Natural killer cell (primary cell): ENCODE measurements around the gene CPEB3. TPM values are rescaled to one million over a fixed set of nuclear protein-coding genes. Genes with fewer than 3 reads are reported as not detected.

Experiments used
- ATAC-seq, 3 donors: fragments of 150-1000 bp in 2 of 3; fragments of 200-7000 bp in 1 of 3; cut with Tn5 transposase; 1 replicate in 1 of 3; 2 replicates in 2 of 3; pipeline ENCODE4 v1.10.0; 2021; ENCODE audit warnings: mild to moderate bottlenecking in 2 of 3, moderate library complexity in 2 of 3
- DNase-seq, 2 donors: peaks; one replicate each; pipeline versions ENCODE4 v3.0.0 to v3.0.0-alpha.2; 2013 to 2021; ENCODE audit warnings: mixed read lengths in 1 of 2
- H3K27ac ChIP-seq: one replicate; pipeline ENCODE4 v1.5.1; 2013; ENCODE audit warnings: mild to moderate bottlenecking, low read length
- H3K27me3 ChIP-seq: one replicate; pipeline ENCODE4 v1.6.1; 2013; ENCODE audit warnings: low read length; ENCODE audit not compliant: control insufficient read depth, insufficient read depth
- H3K36me3 ChIP-seq: one replicate; pipeline ENCODE4 v1.6.1; 2013; ENCODE audit warnings: low read length; ENCODE audit not compliant: control insufficient read depth, insufficient read depth
- H3K4me1 ChIP-seq: one replicate; pipeline ENCODE4 v1.6.1; 2013; ENCODE audit warnings: low read length; ENCODE audit not compliant: control insufficient read depth, insufficient read depth
- H3K4me3 ChIP-seq: one replicate; pipeline ENCODE4 v1.5.1; 2013; ENCODE audit warnings: low read length
- H3K9me3 ChIP-seq: one replicate; pipeline ENCODE4 v1.6.1; 2013; ENCODE audit warnings: low read length; ENCODE audit not compliant: control insufficient read depth, insufficient read depth
- H3K27ac Mint-ChIP-seq, 2 donors: one replicate each; pipeline ENCODE4 v1.8.0; 2022; ENCODE audit warnings: mild to moderate bottlenecking in 2 of 2, mixed read lengths in 2 of 2, moderate library complexity in 1 of 2
- H3K27me3 Mint-ChIP-seq, 2 donors: one replicate each; pipeline ENCODE4 v1.8.0; 2022; ENCODE audit warnings: low read depth in 2 of 2, mixed read lengths in 2 of 2
- H3K36me3 Mint-ChIP-seq: one replicate; pipeline ENCODE4 v1.8.0; 2022; ENCODE audit warnings: mixed read lengths
- H3K4me1 Mint-ChIP-seq, 2 donors: one replicate each; pipeline ENCODE4 v1.8.0; 2022; ENCODE audit warnings: mixed read lengths in 2 of 2
- H3K4me3 Mint-ChIP-seq: one replicate; pipeline ENCODE4 v1.8.0; 2022; ENCODE audit warnings: mild to moderate bottlenecking, moderate library complexity, mixed read lengths
- H3K9me3 Mint-ChIP-seq, 2 donors: one replicate each; pipeline ENCODE4 v1.8.0; 2022; ENCODE audit warnings: mixed read lengths in 2 of 2
- WGBS: methylation state at CpG from one replicate; pipeline ENCODE4 v1.1.7; 2013; ENCODE audit warnings: missing lambda C conversion rate; ENCODE audit not compliant: insufficient coverage; 5-methylcytosine and 5-hydroxymethylcytosine counted together
- intact Hi-C: fragments of 100-400 bp; cut with micrococcal nuclease; formaldehyde crosslinking; loops from one replicate; pipeline ENCODE4 v1.14.2; 2022
- total RNA-seq, 4 donors: library from RNA; stranded (reverse); fragments of 120-200 nt in 1 of 4; gene quantifications; one replicate each; pipeline versions ENCODE4 v1.2.3 to v1.2.4, GENCODE V29; 2013 to 2022
- TF ChIP-seq, protein P1 (sequence below): fragments of 200-600 bp; IDR thresholded peaks from one replicate; pipeline ENCODE4 v1.8.0; 2022; ENCODE audit warnings: antibody characterized with exemption

Gene CPEB3
- total RNA-seq, 3 donors from 2014 or later (not counting 1 experiment from before 2014, with no cell fraction given) = 3.6 to 6.9 (median 5.4) TPM

DNA sequence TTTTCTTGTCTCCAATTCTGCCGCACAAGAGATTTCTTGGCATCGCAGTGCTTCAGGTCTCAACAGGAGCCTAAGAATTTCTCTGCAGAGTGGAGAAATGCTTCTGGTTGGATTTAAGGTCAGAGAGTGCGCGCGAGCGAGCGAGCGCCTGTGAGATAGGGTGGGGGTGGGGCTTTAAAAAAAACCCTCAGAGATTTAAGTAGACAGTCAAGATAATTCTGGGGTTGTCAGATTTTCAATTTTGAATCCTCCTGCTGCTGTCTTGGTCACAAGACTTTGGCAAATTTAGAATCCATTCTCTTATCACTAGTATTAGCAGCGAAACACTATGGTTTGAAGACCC lies 49.7 kb downstream of the CPEB3 start:
- intact Hi-C loops = no loop called here
- DNase-seq = peak in 1 of 2 donors; percentile 39
- peak overlapping the region; percentile 67 for H3K27ac ChIP-seq
- H3K27ac Mint-ChIP-seq = peak overlapping the region; percentile 77 to 86
- H3K4me1 Mint-ChIP-seq = peaks cover 45 to 54% of the 10 kb centered on the region in 2 donors
- H3K4me3 Mint-ChIP-seq = peak overlapping the region; percentile 94
- no peaks in the 10 kb centered on the region for H3K9me3 ChIP-seq
- 21% methylated on average over 8 of the region's 9 CpGs for WGBS
- H3K4me1 ChIP-seq = peaks cover 14% of the 10 kb centered on the region
- H3K4me3 ChIP-seq = peak overlapping the region; percentile 91
- H3K27me3 Mint-ChIP-seq = no peaks in the 10 kb centered on the region
- TF ChIP-seq, protein P1, sequence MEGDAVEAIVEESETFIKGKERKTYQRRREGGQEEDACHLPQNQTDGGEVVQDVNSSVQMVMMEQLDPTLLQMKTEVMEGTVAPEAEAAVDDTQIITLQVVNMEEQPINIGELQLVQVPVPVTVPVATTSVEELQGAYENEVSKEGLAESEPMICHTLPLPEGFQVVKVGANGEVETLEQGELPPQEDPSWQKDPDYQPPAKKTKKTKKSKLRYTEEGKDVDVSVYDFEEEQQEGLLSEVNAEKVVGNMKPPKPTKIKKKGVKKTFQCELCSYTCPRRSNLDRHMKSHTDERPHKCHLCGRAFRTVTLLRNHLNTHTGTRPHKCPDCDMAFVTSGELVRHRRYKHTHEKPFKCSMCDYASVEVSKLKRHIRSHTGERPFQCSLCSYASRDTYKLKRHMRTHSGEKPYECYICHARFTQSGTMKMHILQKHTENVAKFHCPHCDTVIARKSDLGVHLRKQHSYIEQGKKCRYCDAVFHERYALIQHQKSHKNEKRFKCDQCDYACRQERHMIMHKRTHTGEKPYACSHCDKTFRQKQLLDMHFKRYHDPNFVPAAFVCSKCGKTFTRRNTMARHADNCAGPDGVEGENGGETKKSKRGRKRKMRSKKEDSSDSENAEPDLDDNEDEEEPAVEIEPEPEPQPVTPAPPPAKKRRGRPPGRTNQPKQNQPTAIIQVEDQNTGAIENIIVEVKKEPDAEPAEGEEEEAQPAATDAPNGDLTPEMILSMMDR = no peak
- no peaks in the 10 kb centered on the region for H3K27me3 ChIP-seq
- H3K36me3 ChIP-seq = no peaks in the 10 kb centered on the region
- no peak for ATAC-seq
- H3K36me3 Mint-ChIP-seq = no peaks in the 10 kb centered on the region
- no peaks in the 10 kb centered on the region for H3K9me3 Mint-ChIP-seq

DNA sequence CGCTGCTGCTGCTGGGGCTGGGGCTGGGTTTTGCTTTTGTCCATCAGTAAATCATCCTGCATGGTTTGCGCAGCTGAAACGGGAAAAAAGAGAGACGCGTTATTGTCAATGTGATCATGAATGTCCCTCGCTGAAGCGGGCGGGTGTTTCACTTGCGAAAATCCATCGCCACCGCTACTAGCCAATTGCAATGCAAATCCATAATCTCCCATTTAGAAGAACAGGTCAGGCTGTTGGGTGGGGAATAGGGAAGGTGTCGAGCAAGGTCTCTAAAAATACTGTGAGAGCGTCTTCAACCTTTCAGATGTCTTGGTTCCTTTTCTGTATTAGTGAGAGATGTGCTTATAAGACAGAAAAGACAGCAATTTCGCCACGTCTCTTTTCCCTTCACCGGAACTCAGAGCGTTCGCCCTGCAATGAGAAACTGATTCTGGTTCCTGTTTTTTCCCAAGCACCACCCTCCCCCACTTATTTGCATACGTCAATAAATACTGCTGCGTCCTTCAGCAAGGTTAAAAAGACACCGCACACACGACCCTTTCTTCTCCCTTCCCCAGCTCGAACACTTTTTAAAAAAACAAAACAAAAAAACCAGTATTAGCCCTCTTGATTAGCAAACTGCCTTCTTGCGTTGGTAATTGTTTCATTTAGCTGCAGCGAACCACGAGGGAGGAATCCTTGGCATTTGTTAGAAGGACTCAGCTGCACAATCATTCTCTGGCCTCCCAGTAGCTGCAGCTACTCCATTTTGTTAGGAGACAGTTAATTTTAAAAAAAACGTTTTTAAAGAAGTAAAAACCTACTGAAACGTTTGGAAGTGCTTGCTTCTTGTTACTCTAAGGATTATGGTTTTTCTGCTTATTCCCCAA lies 50.4 kb downstream of the CPEB3 start:
- H3K36me3 Mint-ChIP-seq = no peaks in the 10 kb centered on the region
- peak overlapping the region; percentile 94 for H3K4me3 Mint-ChIP-seq
- under 1% methylated on average over 24 of the region's 28 CpGs for WGBS
- TF ChIP-seq, protein P1 = no peak
- no peaks in the 10 kb centered on the region for H3K27me3 ChIP-seq
- DNase-seq = peak in 1 of 2 donors; percentile 70
- H3K27ac Mint-ChIP-seq = peak overlapping the region; percentile 77 to 86
- ATAC-seq = peak; percentile 46 to 62 (median 49)
- H3K4me1 ChIP-seq = peaks cover 14% of the 10 kb centered on the region
- H3K27me3 Mint-ChIP-seq = no peaks in the 10 kb centered on the region
- intact Hi-C loops = no loop called here
- peak overlapping the region; percentile 91 for H3K4me3 ChIP-seq
- peak overlapping the region; percentile 67 for H3K27ac ChIP-seq
- no peaks in the 10 kb centered on the region for H3K9me3 Mint-ChIP-seq
- H3K9me3 ChIP-seq = no peaks in the 10 kb centered on the region
- H3K4me1 Mint-ChIP-seq = peaks cover 45 to 54% of the 10 kb centered on the region in 2 donors
- H3K36me3 ChIP-seq = no peaks in the 10 kb centered on the region

DNA sequence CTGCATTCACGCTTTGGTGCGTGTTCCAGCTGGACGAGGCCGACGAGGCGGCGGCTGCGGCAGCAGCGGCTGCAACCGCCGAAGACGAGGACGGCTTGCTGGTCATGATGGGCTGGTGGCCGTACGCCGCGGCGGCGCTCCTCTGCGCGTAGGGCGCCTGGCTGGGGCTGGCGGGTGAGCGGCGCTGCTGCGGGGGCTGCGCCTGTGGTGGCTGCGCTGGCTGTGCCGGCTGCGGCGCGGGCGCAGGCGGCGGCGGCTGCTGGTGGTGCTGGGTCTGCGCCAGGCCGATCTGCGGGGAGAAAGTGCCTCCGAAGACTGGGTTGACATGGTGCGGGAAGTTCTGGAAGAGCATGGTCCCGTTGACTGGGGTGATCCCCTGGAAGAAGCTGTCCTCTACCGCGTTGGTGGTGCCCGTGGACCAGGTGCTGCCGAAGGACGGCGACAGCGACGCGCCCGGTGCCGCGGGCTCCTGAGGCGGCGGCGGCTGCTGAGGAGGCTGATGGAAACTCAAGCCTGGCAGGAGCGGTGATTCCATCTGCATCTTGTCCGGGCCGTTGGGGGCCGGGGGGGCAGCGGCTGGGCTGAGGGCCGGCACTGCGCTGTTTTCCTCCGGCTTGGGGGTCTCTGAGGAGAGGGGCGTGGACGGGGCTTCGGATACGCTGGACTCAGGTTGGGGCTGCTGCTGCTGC lies 51.1 kb downstream of the CPEB3 start:
- H3K4me3 ChIP-seq = peak overlapping the region; percentile 91
- Mint-ChIP-seq H3K4me1 (peaks cover 45 to 54% of the 10 kb centered on the region in 2 donors), H3K4me3 (peak overlapping the region; percentile 94), H3K27me3 (no peaks in the 10 kb centered on the region), H3K27ac (peak overlapping the region; percentile 77 to 86), H3K9me3 (no peaks in the 10 kb centered on the region), H3K36me3 (no peaks in the 10 kb centered on the region)
- H3K27ac ChIP-seq = peak overlapping the region; percentile 67
- peak; percentile 68 to 78 (median 74) for ATAC-seq
- H3K4me1 ChIP-seq = peaks cover 14% of the 10 kb centered on the region
- no peaks in the 10 kb centered on the region for H3K36me3 ChIP-seq
- 3% methylated on average over 69 of the region's 69 CpGs for WGBS
- no peaks in the 10 kb centered on the region for H3K9me3 ChIP-seq
- intact Hi-C loops = no loop called here
- no peaks in the 10 kb centered on the region for H3K27me3 ChIP-seq
- peak; percentile 38 to 60 for DNase-seq
- TF ChIP-seq, protein P1 = no peak
